ENCODE measurements around the gene RYR1. TPM values are rescaled to one million over a fixed set of nuclear protein-coding genes. Genes with fewer than 3 reads are reported as not detected.

The RYR1 gene
- total and polyA plus RNA-seq, 2 of the 8 experiments (the other 6 are each of a cell fraction or from before 2014, with no cell fraction given), result 5.8 to 11.8 TPM

- Histone ChIP-seq H3K36me3 (ENCODE audit: control insufficient read depth in 2 of 4, insufficient read depth in 4 of 4, low read length in 3 of 4) (peaks cover 0 to 13% (median 7%) of the 10 kb centered on the region in 4 experiments; a peak in 5 of 8 replicates), H3K79me2 (ENCODE audit: control insufficient read depth in 1 of 2, insufficient read depth in 2 of 2, low read length in 2 of 2) (peaks cover 0 to 7% of the 10 kb centered on the region in 2 experiments; a peak in 2 of 4 replicates), H3K14ac (ENCODE audit: insufficient read length) (no peak overlapping the region), H2BK5ac (ENCODE audit: low read depth, low read length) (no peak overlapping the region), H4K8ac (ENCODE audit: extremely low read depth, insufficient read depth, low read length) (no peak overlapping the region), H2BK12ac (ENCODE audit: low read depth, low read length) (0 out of 2 replicates have a peak overlapping the region, but pooled peaks have one; percentile 33), H4K91ac (replicated peaks; ENCODE audit: insufficient read length, low read length) (no peak overlapping the region), H3K18ac (ENCODE audit: extremely low read depth, low read length) (no peak overlapping the region), H3K27ac (ENCODE audit: low read depth, low read length) (no peak overlapping the region), H3K27me3 (replicated peaks in 1 of 4; ENCODE audit: control insufficient read depth in 3 of 4, extremely low read depth in 1 of 4, insufficient read depth in 3 of 4, low read length in 3 of 4) (no peaks in the 10 kb centered on the region), H3K23me2 (ENCODE audit: low read depth, low read length) (peaks cover 12% of the 10 kb centered on the region), H3K9me3 (ENCODE audit: insufficient read depth in 2 of 2, low read depth in 1 of 2, low read length in 1 of 2) (no peaks in the 10 kb centered on the region), H3K23ac (ENCODE audit: insufficient read length) (no peak overlapping the region), H3K9ac (replicated peaks in 1 of 4; ENCODE audit: extremely low read depth in 1 of 4, low read depth in 3 of 4, low read length in 3 of 4) (peak overlapping the region in 1 of 4 experiments; percentile 53; a peak in 2 of 7 replicates), H2BK15ac (ENCODE audit: low read length) (peak overlapping the region; percentile 72; the same call in 1 of the 2 replicates), H2AK5ac (ENCODE audit: low read depth, low read length) (no peak overlapping the region), H3K4me2 (ENCODE audit: insufficient read depth in 1 of 2, low read depth in 2 of 2, low read length in 2 of 2) (peak overlapping the region; percentile 82 to 92), H2AFZ (ENCODE audit: low read length) (no peak overlapping the region), H3K79me1 (ENCODE audit: low read depth, low read length) (peaks cover 4% of the 10 kb centered on the region; the same call in 1 of the 2 replicates), H2BK20ac (ENCODE audit: low read length) (no peak overlapping the region), H3K56ac (replicated peaks; ENCODE audit: insufficient read length, low read depth, low read length) (no peak overlapping the region), H4K20me1 (replicated peaks in 1 of 2; ENCODE audit: control insufficient read depth in 1 of 2, insufficient read depth in 2 of 2, low read length in 2 of 2) (peaks cover 0 to 13% of the 10 kb centered on the region in 2 experiments), H4K5ac (ENCODE audit: insufficient read length, low read depth, low read length) (peak overlapping the region; percentile 38), H3K4me1 (replicated peaks in 1 of 4; ENCODE audit: control insufficient read depth in 3 of 4, insufficient read depth in 4 of 4, low read length in 3 of 4) (peaks cover 7 to 23% (median 14%) of the 10 kb centered on the region in 4 experiments), H3K4ac (replicated peaks; ENCODE audit: insufficient read length, low read depth, low read length) (no peak overlapping the region), H2BK120ac (replicated peaks; ENCODE audit: low read depth, low read length) (no peak overlapping the region), H3K4me3 (ENCODE audit: extremely low read depth in 1 of 4, insufficient read depth in 2 of 4, low read depth in 3 of 4, low read length in 4 of 4) (peak overlapping the region; percentile 44 to 95 (median 74))
- no peak for TF ChIP-seq BRCA1 (IDR thresholded peaks at IDR 0.05; ENCODE audit: low read depth, low read length)
- TF ChIP-seq ZNF274 (IDR thresholded peaks at IDR 0.05; ENCODE audit: borderline replicate concordance, extremely low read depth, low read length), result no peak
- peak; percentile 30; the same call in 1 of the 2 replicates for TF ChIP-seq GABPA (IDR thresholded peaks at IDR 0.05; ENCODE audit: borderline replicate concordance, insufficient read depth, low read length)
- no peak for TF ChIP-seq JUN (IDR thresholded peaks at IDR 0.05; ENCODE audit: low read depth, low read length)
- no peak for FAIRE-seq
- CTCF ChIA-PET (ENCODE audit: partially characterized antibody), result interaction anchor here (0.7 to 1.1 kb wide), 5 partner anchors 26 to 154 kb away, joined by 3 read pairs; partner anchors contain the start of gene PPP1R14A
- WGBS, 2 experiments (ENCODE audit: extremely low coverage in 1 of 2, insufficient coverage in 1 of 2, insufficient read length in 1 of 2, insufficient replicate concordance in 2 of 2, low coverage in 1 of 2, low lambda C conversion rate in 2 of 2, missing lambda C conversion rate in 1 of 2), result 64% methylated on average over 30 of the region's 36 CpGs; no CpG with 5 or more reads in 1 of the 2 experiments
- no peak for DNase-seq (ENCODE audit: low read depth in 1 of 2, low spot score in 2 of 2)
- POLR2A ChIA-PET (ENCODE audit: partially characterized antibody), result interaction anchor here (1.0 to 4.3 kb wide), 8 partner anchors 12 to 134 kb away, joined by 3 to 38 read pairs (median 3); partner anchors contain the start of genes FAM98C and PSMD8
These were observed 46.4 kb upstream of the RYR1 start for GRCh38 chr19:38386971-38387549.
